Colonic mucosa (tissue), 4 donors: Measurements from ENCODE around the gene S100G. TPM values are rescaled to one million over a fixed set of nuclear protein-coding genes. Genes with fewer than 3 reads are reported as not detected.

ENCODE experiments used
- DNase-seq: peaks from one replicate; pipeline ENCODE4 v3.0.0-alpha.2; 2020
- H3K27ac ChIP-seq: fragments of 200-600 bp; one replicate; pipeline ENCODE4 v1.8.0; 2021
- H3K27me3 ChIP-seq: fragments of 200-600 bp; one replicate; pipeline ENCODE4 v1.8.0; 2021
- H3K36me3 ChIP-seq: fragments of 200-600 bp; one replicate; pipeline ENCODE4 v1.8.0; 2021
- H3K4me1 ChIP-seq: fragments of 200-600 bp; one replicate; pipeline ENCODE4 v1.8.0; 2021; ENCODE audit warnings: mild to moderate bottlenecking
- H3K4me3 ChIP-seq: fragments of 200-600 bp; one replicate; pipeline ENCODE4 v1.8.0; 2021
- H3K9ac ChIP-seq, 2 donors: one replicate each; pipeline ENCODE4 v1.7.0; 2013; ENCODE audit warnings: control low read depth in 2 of 2, low read depth in 2 of 2, low read length in 2 of 2
- H3K9me3 ChIP-seq: fragments of 200-600 bp; one replicate; pipeline ENCODE4 v1.8.0; 2021
- intact Hi-C: fragments of 100-400 bp; cut with DNase I; formaldehyde crosslinking; loops from one replicate; pipeline ENCODE4 v1.14.1; 2022
- microRNA-seq: library from miRNA; unstranded; fragments of <30 nt; microRNA quantifications from one replicate; pipeline ENCODE4, GENCODE V29; 2019
- total RNA-seq, 2 donors: library from RNA; stranded (reverse); fragmentation: NEBNext Ultra II Directional in 1 of 2; extraction: Animal tissue kit (Norgen Biotek cat#: 25700) in 1 of 2; gene quantifications; one replicate each; pipeline ENCODE4 v1.2.1, GENCODE V29; 2021
- TF ChIP-seq, protein P1 (sequence below): fragments of 200-600 bp; IDR thresholded peaks from one replicate; pipeline ENCODE4 v1.8.0; 2022; ENCODE audit warnings: antibody characterized with exemption, mild to moderate bottlenecking
- donor health status: healthy.
- donor health status: DM: no; HTN: no; CAD: no.
- donor health status: DM: no; HTN: no; CAD: no.

S100G gene
- total RNA-seq, 2 donors from 2014 or later = not detected

DNA sequence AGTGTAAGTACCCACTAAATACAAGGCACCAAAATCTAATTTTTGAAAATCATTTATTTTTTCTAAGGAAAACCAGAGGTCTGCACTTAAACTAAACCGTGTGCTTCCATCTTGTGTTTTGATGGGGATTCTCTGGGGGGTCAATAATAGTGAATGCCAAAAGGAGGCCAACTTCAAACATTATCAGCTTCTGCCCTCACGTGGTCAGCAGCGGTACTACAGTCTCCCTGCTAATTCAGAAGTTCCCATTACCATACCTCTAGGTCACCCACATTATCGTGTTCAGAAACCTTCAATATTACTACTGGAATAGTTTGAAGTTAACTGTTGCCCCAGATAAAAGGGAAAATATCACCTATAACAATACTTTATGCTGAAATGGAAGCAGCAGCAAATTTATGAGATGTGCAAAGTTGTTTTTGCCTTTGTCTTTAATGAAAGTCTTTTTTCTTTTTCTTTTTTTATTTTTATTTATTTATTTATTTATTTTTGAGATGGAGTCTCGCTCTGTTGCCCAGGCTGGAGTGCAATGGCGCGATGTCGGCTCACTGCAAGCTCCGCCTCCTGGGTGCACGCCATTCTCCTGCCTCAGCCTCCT is 45.2 kb downstream of the S100G start:
- intact Hi-C loops = no loop called here

DNA sequence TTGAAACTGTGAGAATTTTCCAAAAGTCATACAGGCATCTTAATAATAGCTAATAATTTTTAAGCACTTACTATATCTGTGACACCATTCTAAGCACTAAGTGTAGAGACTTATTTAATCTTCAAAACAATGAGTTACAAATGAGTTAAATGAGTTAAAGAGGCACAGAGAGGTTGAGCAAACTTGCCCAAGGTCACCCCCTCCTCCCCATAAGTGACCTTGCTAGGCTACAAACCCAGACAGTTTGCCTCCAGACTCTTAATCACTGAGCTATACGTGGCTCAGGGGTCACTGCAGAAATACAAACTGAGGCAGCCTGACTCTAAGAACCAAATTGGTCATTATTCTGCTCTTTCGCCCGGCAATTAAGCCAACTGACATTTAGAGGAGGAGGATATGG is 47.0 kb downstream of the S100G start:
- H3K27ac ChIP-seq = no peak overlapping the region
- no peak overlapping the region for H3K4me3 ChIP-seq
- no peak for DNase-seq
- no peaks in the 10 kb centered on the region for H3K36me3 ChIP-seq
- H3K9me3 ChIP-seq = no peaks in the 10 kb centered on the region
- H3K4me1 ChIP-seq = no peaks in the 10 kb centered on the region
- intact Hi-C loops = no loop called here
- TF ChIP-seq, protein P1, sequence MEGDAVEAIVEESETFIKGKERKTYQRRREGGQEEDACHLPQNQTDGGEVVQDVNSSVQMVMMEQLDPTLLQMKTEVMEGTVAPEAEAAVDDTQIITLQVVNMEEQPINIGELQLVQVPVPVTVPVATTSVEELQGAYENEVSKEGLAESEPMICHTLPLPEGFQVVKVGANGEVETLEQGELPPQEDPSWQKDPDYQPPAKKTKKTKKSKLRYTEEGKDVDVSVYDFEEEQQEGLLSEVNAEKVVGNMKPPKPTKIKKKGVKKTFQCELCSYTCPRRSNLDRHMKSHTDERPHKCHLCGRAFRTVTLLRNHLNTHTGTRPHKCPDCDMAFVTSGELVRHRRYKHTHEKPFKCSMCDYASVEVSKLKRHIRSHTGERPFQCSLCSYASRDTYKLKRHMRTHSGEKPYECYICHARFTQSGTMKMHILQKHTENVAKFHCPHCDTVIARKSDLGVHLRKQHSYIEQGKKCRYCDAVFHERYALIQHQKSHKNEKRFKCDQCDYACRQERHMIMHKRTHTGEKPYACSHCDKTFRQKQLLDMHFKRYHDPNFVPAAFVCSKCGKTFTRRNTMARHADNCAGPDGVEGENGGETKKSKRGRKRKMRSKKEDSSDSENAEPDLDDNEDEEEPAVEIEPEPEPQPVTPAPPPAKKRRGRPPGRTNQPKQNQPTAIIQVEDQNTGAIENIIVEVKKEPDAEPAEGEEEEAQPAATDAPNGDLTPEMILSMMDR = no peak
- no peaks in the 10 kb centered on the region for H3K27me3 ChIP-seq
- no peak overlapping the region for H3K9ac ChIP-seq

More for the DNA sequence above, 45.2 kb downstream of the S100G start:
- H3K27me3 ChIP-seq = no peaks in the 10 kb centered on the region
- no peaks in the 10 kb centered on the region for H3K9me3 ChIP-seq
- TF ChIP-seq, protein P1 = peak; percentile 92
- H3K36me3 ChIP-seq = no peaks in the 10 kb centered on the region
- H3K4me1 ChIP-seq = no peaks in the 10 kb centered on the region
- H3K27ac ChIP-seq = no peak overlapping the region
- H3K4me3 ChIP-seq = no peak overlapping the region
- H3K9ac ChIP-seq = no peak overlapping the region
- peak; percentile 70 for DNase-seq

DNA sequence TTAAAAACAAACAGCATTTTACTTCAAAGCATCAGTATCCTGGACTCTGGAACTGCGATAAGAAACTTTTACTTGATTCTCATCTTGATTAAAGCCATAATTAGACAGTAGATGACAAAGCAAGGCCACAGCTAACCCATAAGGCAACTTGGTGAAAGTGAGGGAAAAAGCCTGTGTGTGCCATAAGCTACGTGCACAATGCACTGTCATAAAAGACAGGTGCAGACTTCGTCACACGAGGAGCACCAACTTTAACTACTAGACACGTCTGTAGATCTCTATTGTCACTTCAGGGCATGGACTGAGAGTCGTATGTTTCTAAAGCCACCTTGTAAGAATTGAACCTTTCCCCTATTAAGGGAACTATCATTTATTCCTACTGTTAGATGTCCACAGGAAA is 49.4 kb downstream of the S100G start:
- Histone ChIP-seq H3K27ac (no peak overlapping the region), H3K9ac (no peak overlapping the region), H3K4me1 (no peaks in the 10 kb centered on the region), H3K36me3 (no peaks in the 10 kb centered on the region), H3K9me3 (no peaks in the 10 kb centered on the region), H3K4me3 (no peak overlapping the region), H3K27me3 (no peaks in the 10 kb centered on the region)
- TF ChIP-seq, protein P1 = no peak
- intact Hi-C loops = no loop called here
- no peak for DNase-seq

DNA sequence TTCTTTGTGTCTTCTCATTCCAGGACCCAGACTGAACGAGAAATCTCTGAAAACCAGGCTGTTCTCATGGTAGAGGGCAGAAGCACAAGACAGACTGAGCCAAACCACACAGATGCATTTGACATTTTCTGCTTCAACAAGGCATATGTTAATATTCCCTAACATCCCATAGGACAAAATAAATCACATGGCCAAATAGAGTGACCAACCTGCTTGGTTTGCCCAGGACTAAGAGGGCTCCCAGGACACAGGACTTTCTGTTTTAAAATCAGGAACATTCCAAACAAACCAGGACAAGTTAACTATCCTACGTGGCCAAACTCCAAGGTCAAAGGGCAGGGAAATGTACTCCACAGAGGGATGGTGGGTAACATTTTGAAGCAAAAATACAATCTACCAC is 50.8 kb downstream of the S100G start:
- no peaks in the 10 kb centered on the region for H3K36me3 ChIP-seq
- TF ChIP-seq, protein P1 = no peak
- intact Hi-C loops = no loop called here

DNA sequence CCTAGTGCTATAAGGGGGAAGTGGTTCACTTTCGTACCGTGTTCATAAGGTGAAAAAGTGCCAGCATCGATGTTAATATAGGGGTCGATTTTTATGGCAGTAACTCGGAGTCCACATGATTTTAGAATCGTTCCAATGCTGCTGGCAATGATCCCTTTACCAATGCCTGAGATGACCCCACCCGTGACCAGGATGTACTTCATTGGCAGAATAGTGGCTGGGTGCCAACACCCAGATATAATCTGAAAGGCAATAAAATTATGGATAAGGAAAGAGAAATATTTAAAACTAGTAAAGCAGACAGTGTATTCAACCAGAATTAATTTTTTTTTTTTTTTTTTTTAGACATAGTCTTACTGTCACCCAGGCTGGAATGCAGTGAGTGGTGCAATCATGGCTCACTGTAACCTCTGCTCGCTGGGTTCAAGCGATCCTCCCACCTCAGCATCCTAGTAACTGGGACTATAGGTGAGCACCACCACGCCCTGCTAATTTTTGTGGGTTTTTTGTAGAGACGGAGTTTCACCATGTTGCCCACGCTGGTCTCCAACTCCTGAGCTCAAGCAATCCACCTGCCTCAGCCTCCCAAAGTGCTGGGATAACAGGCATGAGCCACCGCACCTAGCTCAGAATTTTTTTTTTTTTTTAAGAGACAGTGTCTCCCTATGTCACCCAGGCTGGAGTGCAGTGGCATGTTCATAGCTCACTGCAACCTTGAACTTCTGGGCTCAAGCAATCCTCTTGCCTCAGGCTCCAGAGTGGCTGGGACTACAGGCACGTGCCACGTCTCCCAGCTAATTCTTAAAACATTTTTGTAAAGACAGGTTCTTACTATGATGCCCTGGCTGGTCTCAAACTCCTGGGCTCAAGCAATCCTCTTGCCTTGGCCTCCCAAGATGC is 53.0 kb downstream of the S100G start:
- Histone ChIP-seq H3K36me3 (no peaks in the 10 kb centered on the region), H3K9me3 (no peaks in the 10 kb centered on the region), H3K4me3 (no peak overlapping the region), H3K9ac (no peak overlapping the region), H3K27me3 (no peaks in the 10 kb centered on the region), H3K4me1 (no peaks in the 10 kb centered on the region), H3K27ac (no peak overlapping the region)
- TF ChIP-seq, protein P1 = no peak
- intact Hi-C loops = no loop called here
- DNase-seq = no peak

More for the DNA sequence above, 50.8 kb downstream of the S100G start:
- Histone ChIP-seq H3K27me3 (no peaks in the 10 kb centered on the region), H3K4me1 (no peaks in the 10 kb centered on the region), H3K9ac (no peak overlapping the region), H3K4me3 (no peak overlapping the region), H3K27ac (no peak overlapping the region), H3K9me3 (no peaks in the 10 kb centered on the region)
- DNase-seq = no peak

Small RNA genes within 50 kb of the gene (microRNA-seq; reads per million reads assigned to microRNA genes)
- not detected for gene MIR548AM

Other genes with a start within 250 kb of the S100G start
- 10 to 100 TPM; 17.7 to 18.9 TPM for gene CTPS2, start 62.5 kb downstream of the S100G start, total RNA-seq
- 10 to 100 TPM; 45.8 to 63.5 TPM for gene SYAP1, start 69.5 kb downstream of the S100G start, total RNA-seq
- gene TXLNG, start 136.3 kb downstream of the S100G start, total RNA-seq = 10 to 100 TPM in 1 of 2 donors, 1 to 10 TPM in 1; 8.8 to 11.3 TPM
- gene RBBP7, start 220.2 kb downstream of the S100G start, total RNA-seq = 100 to 1,000 TPM in 1 of 2 donors, 10 to 100 TPM in 1; 89.3 to 112 TPM